HG02943 (cell line): ENCODE data around the gene PPP1CA.

Experiments
- ATAC-seq: cut with Tn5 transposase; IDR thresholded peaks from one replicate; pipeline ENCODE4 v1.9.1; 2021; ENCODE audit warnings: mild to moderate bottlenecking, low read depth, moderate library complexity; ENCODE audit not compliant: unreplicated experiment

Gene PPP1CA

DNA sequence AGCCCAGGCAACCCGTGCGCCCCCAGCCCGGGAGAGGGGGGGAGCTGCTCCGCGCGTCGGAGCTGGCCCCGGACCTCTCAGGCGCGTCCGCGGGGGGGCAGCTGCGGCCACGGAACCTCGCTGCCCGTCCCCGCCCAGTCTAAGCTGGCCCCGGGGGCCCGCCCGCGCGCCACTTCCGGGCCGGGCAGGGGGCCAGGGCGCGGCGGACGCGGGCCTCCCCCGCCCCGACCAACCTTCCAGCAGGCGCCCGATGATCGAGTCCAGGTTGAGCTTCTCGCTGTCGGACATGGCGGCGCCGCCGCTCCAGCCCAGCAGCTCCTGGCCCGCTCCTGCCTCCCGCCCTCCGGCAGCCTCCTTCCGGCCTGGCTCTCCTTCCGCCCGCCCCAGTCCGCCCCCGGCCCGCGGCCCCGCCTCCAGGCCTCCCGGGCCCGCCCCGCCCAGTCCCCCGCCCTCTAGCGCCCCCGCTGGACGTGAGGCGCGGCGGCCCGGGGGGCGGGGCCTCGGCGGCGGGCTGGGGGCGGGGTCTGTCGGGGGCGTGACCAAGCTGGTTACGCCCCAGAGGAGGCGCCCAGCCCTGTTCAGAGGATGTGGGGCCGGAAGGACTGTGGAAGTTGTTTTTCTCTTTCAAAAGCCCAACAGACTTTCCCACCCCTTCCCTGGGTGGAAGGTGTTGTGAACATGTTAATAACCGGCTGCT is at the start of gene PPP1CA:
Gene PPP1CA (minus strand): TSS at position 364 of the 697 bp plus-strand sequence. CDS start 76 bp downstream, at position 288.
- ATAC-seq, result peak; percentile 56

DNA sequence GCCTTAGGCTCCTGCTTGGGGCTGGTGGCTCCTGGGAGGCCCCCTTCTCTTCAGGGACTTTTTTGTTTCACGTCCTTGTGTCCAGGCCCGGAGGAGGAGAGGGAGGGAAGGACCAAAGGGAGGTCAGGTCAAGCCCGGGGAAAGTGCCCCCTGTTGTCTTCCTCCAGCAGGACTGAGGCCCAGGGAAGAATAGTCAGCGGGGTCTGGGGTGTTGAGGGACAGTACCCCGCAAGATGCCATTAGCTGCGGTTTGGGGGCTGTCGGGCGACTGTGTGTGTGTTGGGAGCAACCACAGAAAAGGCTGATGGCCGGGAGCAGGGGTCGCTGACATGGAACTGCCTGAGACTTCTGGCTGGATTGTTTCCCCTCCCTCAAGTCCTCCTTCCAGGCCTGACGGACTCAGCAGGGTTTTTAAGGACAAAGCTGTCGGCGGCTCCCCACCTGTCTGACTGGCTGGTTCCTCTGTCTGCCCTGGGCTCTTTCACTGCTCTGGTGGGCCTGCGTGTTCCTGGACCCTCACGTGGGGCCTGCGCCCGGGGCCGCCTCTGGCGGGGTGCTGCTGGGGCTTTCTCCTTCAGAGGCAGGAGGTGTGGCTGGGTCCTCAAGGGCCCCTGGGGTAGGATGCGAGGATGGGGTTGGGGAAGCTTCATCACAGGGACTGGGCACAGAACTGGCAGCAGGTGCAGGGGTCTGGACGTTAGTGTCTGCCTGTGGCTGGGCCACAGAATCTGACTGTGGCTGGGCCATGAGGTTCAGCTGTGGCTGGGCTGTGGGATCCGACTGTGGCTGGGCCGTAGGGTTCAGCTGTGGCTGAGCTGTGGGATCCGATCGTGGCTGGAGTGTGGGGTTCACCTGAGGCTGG is 49.4 kb upstream of the PPP1CA start:
- no peak for ATAC-seq

DNA sequence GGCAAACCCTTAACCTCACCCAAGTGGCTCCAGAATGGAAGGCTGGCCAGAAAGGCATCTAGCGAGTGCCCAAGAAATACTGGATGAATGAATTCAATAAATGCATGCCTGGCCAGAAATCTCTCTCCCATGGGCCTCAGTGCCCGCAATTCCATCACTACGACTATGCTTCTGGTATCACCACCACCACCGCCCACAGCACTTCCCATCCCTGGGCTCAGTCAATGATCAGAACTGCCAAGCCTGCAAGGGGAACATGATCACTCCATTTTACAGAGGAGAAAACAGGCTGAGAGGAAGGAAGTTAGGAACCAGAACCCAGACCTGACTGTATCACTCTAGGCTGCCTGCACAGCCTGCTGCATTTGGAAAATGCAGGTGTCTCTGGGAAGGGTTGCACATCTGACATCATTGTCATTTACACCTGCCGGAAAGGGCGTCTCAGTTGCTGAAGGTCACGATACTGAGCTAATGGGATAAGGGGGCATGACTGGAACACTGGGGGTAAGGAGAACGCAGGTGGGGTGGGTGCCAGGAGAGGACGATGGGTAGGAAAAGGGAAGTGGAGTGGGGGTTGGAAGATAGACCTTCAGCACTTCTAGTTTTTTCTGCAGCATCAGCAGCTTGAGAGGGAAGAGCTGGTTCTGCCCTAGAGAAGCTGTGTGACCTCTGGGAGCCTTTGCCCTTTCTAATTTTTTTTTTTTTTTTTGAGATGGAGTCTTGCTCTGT is 47.6 kb upstream of the PPP1CA start:
- ATAC-seq, result no peak

DNA sequence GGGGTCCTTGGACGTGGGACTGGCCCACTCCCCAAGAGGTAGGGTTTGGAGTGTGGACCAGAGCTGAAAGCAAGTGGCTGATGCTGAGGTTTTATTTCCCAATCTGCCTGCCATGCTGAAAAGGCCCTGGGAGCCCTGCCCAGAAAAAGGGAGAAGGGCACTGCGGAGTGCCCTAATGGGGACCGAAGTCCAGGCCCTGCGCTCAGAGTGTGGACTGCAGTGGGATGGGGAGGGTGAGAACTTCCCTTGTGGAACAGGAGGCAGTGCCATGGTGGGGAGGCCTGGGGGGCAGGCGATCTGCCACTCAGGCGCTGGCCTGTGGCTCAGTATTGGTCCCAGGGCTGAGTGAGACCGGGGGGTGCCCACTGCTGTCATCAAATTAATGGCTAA is 46.6 kb upstream of the PPP1CA start:
- no peak for ATAC-seq

DNA sequence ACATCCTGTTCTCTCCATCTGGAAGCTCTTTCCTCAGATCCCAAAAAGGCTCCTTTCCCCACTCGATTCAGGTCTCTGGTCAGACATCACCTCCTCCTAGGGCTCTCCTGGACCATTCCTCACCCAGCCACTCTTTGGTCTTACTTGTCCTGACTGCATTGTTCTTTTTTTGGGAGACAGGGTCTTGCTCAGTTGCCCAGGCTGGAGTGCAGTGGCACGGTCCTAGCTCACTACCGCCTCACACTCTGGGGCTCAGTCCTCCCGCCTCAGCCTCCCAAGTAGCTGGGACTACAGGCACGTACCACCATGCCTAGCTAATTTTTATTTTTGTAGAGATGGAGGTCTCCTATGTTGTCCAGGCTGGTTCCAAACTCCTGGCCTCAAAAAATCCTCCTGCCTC is 43.9 kb upstream of the PPP1CA start:
- no peak for ATAC-seq

DNA sequence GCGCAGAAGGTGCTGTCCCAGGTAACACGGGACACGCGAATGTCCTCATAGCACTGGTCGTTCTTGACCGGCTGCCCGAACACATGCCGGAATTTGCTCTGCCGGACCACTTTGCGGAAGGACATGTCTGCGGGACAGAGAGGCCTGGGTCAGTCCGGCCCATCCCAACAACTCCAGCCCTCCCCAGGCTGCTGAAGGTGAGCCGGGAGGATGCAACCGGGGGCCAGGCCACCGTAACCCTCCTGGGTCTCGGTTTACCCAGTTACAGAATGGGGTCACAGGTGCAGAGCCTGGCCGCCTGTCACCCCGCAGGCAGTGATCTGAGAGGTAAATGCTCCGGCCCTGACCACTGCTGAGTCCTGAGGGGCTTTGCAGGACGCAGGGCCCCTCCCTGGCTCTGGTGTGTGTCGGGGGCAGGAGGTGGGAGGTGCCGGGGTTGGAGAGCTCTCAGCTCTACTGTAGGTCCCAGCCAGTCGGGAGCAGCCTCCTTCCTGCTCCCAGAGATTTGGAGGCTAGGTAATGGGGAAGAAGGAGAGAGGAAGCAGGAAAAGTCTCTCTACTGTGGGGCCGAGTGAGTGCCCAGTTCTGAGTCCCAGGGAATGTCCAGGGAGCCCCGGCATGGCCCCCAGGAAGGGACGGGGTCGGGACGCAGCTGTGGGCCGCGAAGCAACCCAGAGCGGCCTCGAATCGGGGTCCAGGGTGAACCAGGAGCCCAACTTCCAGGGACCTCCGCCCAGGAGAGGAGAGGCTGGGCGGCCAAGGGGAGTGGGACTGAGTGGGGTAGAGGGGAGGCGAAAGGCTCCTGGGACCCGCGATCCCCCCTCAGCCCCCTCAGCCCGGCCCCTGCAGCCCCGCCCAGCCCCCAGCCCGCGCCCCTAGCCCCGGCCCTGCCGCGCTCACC is 41.1 kb upstream of the PPP1CA start:
- ATAC-seq, result no peak

DNA sequence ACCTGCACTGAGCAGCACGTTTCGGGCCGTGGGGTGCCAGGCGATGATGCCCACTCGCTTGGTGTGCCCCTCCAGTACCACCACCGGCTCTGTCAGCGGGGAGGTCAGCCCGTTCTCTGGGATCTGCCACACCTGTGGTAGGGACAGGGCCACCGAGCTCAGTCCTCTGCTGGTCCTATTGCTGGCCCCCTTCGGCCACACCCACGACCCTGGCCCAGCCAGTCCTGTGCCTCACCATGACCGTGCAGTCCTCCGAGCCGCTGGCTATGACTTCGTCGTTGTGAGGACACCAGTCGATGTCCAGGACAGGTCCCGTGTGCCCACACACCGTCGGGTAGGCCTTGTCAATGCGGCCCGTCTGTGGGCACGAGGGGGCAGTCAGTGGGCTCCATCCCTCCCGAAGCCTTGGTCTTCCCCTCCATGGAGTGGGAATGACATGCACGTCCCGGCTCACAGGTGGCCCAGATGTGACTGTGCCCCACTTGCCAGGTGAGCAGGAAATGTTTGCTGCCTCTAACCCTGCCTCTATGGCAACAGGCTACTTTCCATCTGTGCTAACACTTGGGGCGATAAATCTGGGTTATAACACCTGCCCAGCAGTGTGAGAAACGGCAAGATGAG is 40.2 kb upstream of the PPP1CA start:
- no peak for ATAC-seq

DNA sequence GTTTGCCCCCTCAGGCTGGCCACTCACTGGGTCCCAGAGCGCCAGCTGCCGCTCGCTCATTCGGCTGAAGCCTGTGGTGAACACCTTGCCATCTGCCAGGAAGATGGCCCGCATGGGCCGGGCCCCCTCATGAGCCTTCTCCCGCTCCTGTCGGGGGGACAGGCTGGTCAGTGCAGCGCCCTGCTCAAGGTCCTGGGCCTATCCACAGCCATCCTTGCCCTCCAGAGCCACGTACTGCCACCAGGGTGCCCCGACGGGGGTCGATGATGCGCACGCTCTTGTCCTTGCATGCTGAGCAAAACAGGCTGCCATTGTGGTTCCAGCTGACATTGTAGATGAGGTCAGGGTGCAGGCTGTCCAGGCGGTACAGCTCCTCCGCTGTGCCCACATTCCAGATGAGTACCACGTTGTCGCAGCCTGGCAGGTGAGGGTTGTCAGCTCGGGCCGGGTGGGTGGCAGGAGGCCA is 39.5 kb upstream of the PPP1CA start:
- ATAC-seq, result no peak

DNA sequence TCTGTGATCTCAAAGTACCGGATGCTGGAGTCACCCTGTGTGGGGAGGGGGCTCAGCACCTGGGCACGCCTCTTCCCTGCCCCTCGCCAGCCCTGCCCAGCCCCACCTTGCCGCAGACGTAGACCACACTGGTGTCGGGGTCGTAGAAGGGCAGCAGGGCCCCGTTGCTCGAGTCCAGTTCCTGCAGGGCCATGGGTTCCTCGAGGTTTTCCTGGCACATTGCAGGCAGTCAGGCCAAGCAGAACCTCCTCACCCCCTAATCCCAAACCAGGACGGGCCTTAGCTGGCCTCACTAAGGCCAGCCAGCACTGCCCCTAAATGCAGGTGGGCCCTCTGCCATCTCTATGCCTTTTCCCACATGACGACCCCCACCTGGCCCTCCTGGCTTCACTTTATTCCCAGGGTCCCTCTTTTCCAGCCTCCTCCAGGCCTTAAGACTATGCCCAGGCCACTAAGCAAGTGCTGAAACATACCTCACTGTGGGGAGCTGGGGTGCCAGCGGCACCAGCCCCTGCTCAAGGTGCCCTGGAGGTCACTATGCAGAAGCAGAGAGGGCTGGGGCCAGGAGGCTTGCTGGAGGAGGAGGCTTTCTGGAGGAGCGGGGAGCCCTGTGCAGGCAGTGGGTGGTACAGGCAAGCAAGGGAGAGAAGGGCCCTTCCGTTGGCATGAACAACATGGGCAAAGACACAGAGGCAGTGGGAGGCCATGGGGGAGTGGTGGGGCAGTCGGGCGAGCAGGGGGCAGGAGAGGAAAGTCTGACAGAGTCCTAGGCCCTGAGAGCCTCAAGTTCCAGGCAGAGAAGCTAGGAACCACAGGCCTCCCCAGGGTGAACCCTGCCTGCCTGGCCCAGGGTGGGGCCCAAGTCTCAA is 38.8 kb upstream of the PPP1CA start:
- ATAC-seq, result no peak

DNA sequence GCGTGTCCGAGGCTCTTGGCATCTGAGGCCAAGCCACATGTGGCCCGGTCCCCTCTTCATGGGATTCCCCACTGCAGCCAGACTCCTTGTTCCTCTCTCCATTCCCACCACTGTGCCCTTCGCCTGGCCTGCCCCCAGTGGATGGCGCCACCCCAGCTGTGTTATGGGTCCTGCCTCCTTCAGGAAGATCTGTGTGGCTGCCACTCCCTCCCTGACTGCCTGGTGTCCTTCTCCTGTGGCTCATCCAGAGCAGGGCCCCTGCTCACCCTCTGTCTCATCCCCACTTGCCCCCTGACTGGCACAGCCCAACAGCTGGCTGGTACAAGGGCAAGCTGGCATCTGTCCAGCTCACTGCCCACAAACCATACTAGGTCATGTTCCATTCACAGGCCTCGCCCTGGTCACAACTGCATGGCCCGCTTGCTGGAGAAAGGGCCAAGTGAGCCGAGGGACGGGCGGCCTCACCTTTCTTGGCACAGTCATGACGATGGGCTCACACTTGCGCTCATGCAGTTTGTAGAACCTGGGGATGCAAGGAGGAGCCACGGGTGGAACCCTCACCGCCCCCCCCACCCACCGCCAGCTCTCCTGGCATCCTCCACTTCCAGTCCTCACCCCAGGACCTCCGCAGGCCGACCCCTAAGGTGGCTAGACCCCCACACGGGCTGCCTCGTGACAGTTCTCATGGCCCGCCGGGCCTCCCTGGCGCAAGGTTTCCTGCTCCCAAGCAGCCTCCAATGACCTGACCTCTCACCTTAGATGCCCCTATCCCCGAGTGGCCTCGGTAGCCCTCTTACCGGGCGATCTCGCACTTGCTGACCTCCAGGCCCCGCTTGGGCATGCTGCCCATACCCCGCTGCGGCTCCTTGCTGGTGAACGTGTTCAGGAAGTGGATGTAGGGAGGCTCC is 37.9 kb upstream of the PPP1CA start:
- ATAC-seq, result no peak

DNA sequence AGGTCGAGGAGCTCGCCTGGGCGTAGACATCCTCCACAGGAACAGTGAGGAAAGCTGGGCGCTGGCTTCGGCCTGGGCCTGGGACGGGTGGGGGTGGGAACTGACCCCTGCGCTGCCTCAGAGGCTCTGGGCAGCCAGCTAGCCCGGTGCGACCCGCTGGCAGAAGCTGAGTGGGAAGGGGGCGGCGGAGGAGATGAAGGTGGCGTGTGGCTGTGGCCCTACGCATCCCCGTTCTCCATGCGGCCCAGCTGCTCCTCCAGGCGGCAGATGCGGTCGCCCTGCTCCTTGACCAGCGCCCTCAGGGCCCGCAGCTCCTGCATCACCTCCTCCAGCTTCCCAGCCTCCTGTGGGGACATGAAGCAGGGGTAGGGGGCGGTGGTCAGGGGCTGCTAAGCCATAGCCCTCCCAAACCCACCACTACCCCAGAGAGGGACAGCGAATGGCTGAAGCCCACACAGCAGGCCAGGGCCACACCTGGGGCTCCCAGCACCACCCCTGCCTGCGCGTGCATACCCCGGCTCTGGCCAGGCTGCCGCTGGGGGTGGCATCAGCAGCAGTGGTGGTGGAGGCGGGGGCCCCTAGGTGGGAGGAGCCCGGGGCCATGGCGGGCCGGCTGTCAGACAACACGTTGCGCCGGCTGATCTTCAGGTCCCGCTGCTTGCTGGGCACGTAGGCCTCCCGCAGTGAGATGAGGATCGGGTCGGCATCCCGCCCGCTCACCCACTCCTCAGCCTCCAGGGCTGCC is 36.7 kb upstream of the PPP1CA start:
- no peak for ATAC-seq

DNA sequence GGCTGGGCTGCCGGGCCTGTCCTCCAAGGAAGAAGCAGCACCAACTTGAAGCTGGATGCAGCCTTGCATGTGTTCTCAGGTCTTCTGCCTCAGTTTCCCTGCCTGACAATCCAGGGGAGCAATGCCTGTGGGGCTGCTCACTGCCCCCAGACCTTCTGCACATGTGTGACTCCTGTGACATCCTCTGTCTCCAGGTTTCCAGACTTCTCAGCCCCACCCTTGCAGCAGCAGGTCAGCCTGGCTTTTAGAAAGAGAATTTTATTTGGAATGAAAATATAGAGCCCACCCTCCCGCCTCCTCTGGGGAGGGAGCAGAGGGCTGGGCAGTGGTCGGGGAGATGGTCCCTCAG is 36.1 kb upstream of the PPP1CA start:
- ATAC-seq, result no peak

DNA sequence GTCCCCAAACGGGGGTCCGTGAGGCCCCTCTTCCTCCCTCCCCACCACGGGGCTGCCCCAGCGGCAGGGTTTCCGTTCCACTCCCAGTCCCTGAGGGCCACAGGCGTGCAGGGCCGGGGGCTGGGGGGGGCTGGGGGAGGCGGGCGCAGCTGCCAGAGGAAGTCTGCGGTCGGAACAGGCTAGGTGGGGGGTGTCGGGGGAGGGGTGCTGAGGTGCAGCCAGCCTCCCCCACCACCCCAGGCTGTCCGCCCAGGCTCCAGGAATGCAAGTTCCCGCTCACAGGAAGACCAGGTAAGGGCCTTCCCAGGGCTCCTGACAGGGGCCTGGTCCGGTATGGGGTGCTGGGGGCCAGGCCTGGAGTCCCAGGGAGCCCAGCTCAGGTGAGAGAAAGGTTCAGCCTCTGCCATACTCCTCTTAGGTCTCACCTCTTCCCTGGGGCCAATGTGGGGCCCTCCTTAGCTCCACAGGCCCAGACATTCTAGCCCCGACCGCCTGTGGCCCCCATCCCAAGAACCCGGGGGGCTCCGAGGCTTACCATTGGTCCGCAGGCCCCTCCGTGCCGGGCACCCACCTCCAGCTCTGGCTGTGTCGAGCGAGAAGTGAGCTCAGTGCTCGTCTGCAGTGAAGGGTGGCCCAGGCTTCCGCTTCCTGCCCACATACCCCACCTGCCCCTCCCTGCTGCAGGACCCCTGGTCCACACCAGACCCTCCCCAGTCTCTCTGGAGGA is 35.6 kb upstream of the PPP1CA start, which contains the start of gene PTPRCAP:
Gene PTPRCAP (minus strand): TSS at position 601 of the 727 bp plus-strand sequence. CDS start 63 bp downstream, at position 538.
- ATAC-seq, result no peak

DNA sequence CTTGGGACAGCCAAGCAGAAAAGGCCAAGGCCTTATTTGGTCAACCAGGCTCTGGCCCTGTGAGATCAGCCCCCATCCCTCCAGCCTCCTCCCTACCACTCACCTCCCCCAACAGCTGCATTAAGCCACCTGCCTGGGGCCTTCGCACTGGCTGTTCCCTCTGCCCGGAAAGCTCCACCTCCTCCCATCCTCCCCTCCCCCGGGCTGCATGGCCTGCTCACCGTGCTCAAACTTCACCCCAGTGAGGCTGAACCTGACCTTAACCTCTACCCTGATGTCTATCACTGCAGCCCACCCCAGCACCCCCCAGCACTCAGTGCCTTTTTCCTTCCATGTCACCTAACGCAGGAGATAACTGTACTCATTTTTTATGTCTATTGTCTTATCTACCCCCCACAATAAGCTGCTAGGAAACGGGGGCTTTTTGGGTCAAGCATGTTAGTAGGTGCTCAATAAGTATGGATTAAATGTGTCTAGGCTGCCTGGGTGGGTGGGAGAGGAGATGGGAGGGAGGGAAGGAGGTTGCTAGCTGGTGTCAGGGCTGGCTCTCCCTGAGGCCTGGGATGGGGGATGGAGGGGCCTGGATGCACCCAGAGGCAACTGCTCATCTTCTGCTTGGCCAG is 34.9 kb upstream of the PPP1CA start:
- no peak for ATAC-seq

DNA sequence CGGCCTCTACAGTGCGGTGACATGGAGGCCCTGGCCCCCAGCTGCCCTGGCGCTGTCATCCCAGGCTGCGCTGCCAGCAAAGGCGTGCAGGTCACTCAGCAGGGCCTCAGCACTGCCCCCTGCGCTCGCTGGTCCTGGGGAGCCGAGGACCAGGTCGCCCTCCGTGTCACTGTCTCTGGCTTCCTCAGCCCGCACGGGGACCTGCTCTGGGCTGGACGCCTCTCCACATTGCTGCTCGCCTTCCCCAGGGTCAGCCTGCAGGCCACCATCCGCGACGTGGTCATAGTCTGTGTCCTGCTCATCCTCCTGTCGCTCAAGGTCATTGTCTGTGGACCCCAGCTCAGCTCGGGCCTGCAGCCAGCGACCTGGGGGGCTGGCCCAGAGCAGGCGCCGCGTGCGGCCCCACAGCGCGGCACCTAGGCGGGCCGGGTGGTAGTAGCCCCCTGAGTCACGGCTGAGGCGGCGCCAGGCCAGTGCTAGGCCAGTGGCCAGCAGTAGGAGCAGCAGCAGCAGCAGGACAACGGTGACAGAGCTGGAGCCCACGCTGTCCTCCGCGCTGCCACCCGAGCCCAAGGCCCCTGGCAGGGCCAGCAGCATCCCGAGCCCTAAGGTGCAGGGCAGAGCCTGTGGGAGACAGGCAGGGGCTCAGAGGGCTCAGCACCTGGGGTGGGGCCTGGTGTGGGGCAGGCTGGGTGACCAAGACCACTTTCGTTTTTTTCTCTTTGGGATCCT is 34.2 kb upstream of the PPP1CA start:
- ATAC-seq, result no peak
